HG03460 (cell line): ENCODE measurements around the gene SLITRK5.

Source experiments
- ATAC-seq: cut with Tn5 transposase; IDR thresholded peaks from one replicate; pipeline ENCODE4 v1.9.1; 2021; ENCODE audit not compliant: unreplicated experiment

Gene SLITRK5, protein sequence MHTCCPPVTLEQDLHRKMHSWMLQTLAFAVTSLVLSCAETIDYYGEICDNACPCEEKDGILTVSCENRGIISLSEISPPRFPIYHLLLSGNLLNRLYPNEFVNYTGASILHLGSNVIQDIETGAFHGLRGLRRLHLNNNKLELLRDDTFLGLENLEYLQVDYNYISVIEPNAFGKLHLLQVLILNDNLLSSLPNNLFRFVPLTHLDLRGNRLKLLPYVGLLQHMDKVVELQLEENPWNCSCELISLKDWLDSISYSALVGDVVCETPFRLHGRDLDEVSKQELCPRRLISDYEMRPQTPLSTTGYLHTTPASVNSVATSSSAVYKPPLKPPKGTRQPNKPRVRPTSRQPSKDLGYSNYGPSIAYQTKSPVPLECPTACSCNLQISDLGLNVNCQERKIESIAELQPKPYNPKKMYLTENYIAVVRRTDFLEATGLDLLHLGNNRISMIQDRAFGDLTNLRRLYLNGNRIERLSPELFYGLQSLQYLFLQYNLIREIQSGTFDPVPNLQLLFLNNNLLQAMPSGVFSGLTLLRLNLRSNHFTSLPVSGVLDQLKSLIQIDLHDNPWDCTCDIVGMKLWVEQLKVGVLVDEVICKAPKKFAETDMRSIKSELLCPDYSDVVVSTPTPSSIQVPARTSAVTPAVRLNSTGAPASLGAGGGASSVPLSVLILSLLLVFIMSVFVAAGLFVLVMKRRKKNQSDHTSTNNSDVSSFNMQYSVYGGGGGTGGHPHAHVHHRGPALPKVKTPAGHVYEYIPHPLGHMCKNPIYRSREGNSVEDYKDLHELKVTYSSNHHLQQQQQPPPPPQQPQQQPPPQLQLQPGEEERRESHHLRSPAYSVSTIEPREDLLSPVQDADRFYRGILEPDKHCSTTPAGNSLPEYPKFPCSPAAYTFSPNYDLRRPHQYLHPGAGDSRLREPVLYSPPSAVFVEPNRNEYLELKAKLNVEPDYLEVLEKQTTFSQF

DNA sequence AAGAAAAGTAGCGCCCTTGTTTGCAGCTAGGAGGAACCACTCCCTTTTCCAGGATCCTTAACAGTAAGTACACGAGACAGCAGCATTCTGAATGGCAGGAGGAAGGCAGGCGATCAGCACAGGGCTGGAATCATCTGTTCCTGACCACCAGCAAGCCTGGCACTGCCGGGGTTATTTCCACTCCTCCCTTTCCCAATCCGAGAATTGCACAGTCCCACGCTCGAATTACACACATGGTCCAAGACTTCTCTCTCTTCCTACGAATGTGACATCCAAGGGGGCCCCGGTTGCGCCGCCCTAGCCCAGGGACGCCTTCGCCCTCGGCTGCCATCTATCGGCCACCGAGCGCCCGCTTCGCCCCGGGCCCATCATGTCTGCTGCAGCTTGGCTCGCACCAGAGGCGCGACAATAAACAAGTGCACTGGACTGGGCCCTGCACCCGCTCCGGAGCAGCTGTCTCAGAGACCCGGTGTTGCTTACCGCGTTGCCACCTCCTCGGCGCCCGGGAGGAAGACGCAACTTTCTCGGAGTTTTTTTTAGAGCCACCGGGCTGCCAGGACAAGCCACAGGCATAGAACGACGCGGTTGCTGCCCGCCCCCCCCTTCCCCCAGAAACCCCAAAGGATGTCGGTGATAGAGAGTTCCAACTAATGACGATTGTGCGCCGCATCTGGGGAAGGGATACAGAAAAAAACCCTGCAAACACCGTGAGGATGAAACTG is at the start of gene SLITRK5:
Gene SLITRK5 (plus strand): TSS at position 341 of the 722 bp plus-strand sequence. CDS start 4,018 bp downstream, outside the sequence.
- ATAC-seq, result peak; percentile 92

DNA sequence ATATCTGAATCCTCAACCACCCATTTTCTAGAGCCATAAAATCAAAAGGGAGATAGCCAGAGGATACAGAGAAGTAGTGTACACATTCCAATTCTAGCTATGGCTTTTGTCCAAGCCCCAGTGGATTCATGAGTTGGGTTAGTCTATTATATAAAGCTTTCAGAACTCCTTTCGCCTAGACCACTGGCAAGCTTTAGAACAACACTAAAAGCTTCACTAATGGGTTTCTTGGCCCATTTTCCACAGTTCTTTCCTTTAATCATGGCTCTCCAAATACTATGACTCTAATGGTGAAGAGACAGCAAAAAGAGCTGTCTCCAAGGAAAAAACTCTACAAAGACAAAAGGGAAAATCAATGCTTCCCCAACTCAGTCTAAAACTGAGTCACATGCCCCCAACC is 48.2 kb upstream of the SLITRK5 start:
- no peak for ATAC-seq

DNA sequence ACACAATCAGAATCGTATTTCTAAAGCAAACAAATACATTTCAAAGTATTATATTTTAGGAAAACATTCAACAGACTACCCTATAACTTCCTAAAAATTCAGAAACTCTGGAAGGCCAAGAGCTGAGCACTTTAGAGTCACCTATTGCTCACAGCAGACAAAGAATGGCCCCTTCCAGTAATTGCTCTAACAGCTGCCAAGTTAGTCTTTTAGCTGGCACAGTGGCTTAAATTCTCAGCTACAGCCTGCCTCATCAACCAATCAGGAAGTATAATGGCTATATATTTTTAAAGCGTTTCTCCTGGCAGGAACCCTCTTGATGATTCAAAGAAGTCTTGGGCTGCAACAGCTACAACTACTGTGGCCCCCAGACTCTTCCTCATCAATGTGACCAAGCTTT is 14.9 kb upstream of the SLITRK5 start:
- ATAC-seq, result no peak

DNA sequence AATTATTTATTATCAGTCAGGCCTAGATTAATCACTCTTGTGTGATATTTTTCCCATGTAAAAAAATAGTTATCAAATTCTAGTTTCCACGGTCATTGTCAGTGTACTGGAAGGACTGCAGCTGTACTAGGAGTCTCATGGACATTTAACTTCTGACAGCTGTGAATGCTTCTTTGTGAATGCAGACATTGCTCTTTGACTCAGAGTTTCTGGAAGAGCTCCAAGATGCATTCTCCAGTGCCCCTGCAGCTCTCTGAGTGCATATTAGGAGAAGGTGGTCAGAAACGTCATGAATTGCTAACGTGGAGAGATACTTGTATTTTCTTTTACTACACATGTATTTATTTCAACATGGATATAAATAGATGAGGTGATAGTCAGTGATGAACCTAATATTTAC is 9.7 kb upstream of the SLITRK5 start:
- ATAC-seq, result no peak

DNA sequence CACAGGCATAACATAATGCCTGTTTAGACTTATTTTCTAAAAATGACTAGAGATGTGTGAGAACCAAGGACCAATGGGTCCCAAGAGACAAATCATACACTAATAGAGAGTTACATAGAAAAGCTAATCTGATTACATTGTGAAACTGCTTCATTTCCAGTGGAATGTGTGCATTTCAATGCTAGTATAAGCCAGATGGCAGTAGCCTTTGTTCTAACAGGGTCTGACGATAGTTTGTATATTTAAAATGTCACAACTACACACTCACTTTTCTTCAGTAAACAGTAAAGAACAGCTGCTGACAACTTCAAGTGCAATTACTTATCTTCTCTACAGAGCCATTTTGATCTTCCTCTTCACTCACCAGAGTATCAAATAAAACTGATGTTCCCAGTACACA is 4.3 kb upstream of the SLITRK5 start:
- ATAC-seq, result no peak

DNA sequence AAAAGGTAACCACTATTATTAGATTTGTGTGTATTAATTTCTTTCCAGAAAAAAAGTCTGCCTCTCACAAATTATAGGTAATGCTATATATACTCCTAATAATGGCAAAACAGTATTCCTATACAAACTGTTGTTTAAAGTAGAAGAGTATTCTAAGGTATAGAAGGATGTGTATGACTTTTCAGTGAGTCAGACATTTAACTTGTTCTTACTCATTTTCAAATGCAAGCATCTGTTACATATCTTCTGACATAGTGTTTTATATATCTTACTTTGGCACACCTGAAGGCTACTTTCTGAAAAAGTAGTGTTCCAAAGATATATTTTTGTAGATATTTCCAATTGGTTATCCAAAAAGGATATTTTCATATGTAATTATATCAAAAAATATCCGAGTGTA is 3.5 kb upstream of the SLITRK5 start:
- no peak for ATAC-seq

DNA sequence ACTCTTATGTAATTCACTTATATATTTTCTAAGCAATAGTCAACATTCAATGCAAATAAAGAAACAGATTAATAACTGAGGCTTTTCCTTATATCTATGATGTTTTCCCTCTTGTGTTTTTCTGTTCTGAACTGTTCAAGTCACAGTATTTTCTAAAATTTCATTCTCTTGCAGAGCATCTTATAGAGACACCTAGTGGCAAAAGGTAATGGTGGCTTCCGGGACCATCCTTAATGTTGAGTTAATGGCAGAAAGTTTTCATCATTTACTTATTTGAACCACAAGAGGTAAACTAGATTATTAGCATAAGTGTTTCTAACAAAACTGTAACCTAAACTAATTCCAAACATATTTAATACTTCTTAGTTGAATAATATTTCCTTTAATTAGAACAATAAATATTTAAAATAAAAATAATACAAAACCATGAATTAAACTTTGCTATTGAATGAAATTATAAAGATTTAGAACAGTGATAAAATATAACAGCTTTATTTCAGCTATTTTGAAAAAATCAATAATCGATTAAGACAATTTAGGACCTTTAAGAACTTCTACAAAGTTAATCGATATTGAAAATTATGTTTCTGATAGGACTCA is 1.7 kb upstream of the SLITRK5 start:
- ATAC-seq, result no peak

DNA sequence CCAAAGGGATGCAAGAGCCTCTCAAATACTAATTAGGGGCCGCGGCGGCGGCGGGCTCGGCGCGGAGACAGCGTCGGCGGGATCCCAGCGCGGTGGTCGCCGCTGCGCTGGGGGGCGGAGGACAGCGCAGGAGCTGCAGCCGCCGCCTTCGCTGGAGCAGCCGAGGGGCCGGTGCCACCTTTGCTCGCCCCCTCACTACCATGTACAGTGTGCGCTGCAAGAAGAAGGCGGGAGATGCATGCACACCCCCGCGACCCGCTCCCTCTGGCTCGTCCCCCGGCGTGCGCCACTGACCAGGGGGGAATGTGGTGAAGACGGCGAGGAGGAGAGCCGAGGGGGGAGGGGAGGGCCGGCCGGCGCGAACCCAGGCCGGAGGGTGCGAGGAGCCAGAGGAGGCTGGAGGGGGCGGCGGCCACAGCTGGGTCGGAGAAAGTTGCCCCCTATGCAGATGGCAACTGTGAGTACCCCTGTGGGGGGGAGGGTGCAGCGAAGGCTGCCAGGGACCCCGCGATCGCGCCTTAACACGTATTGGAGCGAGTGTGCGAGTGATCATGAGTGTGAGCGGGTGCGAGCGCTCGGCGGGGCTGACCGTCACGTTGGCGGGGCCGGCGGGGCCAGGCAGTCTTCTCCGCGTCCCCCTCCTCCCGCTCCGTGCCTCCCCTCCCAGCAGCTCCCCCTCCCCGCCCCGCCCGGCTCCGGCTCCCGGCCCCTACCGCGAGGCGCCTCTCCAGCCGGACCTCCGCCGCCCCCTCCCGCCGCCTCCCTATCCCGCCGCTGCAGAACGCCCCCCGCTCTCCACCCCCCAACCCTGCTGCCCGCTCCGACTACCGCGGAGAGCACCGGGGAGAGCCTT is 808 bp downstream of the SLITRK5 start:
- ATAC-seq, result peak; percentile 9

DNA sequence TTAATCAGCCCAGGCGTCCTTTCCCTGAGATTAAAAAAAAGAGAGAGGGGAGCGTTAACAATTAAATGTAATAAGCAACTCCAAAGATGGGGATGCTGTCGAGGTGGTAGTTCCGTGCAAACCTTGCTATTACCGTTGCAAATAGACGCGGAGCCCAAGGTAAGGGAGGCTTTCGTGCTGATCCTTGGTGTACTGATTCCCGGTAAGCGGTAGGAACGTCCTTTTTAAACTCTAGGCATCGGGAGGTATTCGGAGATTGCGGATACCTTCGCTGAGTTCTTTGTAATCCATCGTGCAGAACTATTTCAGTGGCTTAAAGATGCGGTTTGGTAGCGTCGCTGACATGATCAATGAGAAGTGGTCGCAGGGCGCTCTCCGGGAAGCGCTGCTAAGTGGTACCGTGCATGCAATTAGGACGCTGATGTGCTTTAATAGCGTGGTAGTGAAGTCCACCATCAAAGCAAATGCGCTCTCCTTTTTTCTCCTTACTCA is 3.1 kb downstream of the SLITRK5 start:
- ATAC-seq, result no peak

DNA sequence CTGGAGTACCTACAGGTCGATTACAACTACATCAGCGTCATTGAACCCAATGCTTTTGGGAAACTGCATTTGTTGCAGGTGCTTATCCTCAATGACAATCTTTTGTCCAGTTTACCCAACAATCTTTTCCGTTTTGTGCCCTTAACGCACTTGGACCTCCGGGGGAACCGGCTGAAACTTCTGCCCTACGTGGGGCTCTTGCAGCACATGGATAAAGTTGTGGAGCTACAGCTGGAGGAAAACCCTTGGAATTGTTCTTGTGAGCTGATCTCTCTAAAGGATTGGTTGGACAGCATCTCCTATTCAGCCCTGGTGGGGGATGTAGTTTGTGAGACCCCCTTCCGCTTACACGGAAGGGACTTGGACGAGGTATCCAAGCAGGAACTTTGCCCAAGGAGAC is 4.7 kb downstream of the SLITRK5 start:
- no peak for ATAC-seq

DNA sequence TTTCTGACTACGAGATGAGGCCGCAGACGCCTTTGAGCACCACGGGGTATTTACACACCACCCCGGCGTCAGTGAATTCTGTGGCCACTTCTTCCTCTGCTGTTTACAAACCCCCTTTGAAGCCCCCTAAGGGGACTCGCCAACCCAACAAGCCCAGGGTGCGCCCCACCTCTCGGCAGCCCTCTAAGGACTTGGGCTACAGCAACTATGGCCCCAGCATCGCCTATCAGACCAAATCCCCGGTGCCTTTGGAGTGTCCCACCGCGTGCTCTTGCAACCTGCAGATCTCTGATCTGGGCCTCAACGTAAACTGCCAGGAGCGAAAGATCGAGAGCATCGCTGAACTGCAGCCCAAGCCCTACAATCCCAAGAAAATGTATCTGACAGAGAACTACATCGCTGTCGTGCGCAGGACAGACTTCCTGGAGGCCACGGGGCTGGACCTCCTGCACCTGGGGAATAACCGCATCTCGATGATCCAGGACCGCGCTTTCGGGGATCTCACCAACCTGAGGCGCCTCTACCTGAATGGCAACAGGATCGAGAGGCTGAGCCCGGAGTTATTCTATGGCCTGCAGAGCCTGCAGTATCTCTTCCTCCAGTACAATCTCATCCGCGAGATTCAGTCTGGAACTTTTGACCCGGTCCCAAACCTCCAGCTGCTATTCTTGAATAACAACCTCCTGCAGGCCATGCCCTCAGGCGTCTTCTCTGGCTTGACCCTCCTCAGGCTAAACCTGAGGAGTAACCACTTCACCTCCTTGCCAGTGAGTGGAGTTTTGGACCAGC is 5.3 kb downstream of the SLITRK5 start:
- no peak for ATAC-seq

DNA sequence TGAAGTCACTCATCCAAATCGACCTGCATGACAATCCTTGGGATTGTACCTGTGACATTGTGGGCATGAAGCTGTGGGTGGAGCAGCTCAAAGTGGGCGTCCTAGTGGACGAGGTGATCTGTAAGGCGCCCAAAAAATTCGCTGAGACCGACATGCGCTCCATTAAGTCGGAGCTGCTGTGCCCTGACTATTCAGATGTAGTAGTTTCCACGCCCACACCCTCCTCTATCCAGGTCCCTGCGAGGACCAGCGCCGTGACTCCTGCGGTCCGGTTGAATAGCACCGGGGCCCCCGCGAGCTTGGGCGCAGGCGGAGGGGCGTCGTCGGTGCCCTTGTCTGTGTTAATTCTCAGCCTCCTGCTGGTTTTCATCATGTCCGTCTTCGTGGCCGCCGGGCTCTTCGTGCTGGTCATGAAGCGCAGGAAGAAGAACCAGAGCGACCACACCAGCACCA is 5.9 kb downstream of the SLITRK5 start:
- no peak for ATAC-seq

DNA sequence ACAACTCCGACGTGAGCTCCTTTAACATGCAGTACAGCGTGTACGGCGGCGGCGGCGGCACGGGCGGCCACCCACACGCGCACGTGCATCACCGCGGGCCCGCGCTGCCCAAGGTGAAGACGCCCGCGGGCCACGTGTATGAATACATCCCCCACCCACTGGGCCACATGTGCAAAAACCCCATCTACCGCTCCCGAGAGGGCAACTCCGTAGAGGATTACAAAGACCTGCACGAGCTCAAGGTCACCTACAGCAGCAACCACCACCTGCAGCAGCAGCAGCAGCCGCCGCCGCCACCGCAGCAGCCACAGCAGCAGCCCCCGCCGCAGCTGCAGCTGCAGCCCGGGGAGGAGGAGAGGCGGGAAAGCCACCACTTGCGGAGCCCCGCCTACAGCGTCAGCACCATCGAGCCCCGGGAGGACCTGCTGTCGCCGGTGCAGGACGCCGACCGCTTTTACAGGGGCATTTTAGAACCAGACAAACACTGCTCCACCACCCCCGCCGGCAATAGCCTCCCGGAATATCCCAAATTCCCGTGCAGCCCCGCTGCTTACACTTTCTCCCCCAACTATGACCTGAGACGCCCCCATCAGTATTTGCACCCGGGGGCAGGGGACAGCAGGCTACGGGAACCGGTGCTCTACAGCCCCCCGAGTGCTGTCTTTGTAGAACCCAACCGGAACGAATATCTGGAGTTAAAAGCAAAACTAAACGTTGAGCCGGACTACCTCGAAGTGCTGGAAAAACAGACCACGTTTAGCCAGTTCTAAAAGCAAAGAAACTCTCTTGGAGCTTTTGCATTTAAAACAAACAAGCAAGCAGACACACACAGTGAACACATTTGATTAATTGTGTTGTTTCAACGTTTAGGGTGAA is 6.6 kb downstream of the SLITRK5 start:
- ATAC-seq, result no peak

DNA sequence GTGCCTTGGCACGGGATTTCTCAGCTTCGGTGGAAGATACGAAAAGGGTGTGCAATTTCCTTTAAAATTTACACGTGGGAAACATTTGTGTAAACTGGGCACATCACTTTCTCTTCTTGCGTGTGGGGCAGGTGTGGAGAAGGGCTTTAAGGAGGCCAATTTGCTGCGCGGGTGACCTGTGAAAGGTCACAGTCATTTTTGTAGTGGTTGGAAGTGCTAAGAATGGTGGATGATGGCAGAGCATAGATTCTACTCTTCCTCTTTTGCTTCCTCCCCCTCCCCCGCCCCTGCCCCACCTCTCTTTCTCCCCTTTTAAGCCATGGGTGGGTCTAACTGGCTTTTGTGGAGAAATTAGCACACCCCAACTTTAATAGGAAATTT is 7.2 kb downstream of the SLITRK5 start:
- ATAC-seq, result no peak

DNA sequence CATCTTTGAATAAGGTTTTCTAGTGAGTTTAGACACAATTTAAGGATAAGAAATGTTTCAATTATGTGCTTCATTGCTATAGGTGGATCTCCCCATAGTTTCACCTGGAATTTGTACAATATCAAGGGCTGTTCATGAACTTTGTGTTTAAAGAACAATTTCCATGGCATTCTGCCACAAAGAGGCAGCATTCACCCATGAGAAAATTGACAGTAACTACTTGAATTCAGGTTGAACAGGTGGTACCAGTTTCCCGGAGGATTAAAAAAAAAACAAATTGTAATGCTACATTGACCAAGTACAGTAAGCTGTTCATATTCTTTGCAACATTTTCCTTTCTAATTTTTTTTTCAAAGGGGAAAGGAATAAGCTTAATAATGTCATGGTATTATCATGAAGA is 9.1 kb downstream of the SLITRK5 start:
- ATAC-seq, result no peak

DNA sequence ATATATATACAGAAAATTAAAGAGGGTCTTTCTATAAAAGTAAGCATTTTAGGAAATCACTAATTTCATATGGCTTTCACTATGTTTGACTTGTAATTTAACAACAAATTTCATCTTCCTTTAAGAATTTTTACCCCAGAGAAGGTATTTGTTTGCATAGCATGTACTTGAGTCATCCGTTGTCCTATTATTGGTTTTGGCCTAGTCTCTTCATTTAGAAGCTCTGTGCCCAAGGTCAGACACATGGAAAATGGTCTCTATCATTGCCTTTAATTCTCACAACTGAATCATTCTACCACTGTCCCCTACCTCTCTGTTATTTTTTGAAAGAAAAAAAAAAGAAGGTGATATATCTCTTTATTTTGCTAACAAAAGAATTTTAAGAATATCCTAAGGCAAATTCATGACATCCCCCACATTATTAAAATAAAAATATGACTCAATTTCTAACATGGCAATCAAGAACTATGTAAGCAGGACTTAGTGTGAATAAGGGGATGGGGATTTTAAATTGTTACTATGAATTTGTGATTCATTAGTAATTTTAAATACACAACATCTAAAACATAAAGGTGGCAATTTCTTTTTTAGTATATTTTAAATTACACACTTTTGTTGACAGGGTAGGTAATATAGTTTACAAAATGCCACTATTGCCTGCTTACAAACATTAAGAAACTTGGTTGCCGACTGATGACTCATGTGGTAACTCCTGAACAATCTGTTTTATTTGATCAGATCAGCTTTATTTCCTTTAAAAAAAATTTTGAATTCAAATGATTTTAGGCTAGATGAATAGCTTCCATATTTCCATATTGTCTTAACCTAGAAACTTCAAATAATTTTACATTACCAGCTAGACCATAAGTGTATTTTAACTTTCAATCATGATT is 13.9 kb downstream of the SLITRK5 start:
- no peak for ATAC-seq

DNA sequence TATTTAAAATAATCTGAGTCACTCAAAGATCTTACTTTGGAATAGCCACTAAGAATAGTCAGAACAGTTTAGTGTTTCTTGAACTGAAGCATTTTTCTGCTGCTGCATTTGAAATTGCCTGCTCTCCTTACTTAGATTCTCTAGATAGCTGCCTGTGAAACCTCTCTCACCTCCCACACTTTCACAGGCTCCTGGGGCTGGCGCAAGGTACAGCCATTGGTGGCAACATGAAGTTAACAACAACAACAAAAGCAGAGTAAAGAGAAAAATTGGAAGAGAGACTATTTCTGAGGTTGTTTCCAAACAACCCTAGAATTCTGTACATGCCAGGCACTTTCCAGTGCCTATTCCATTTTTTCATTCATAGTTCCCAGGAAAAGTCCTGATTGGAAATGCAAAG is 25.3 kb downstream of the SLITRK5 start:
- no peak for ATAC-seq
